GM23338 (cell line): ENCODE results near the gene OR8B8. TPM values are rescaled to one million over a fixed set of nuclear protein-coding genes. Genes with fewer than 3 reads are reported as not detected.

Experiments
- polyA plus RNA-seq: library from polyadenylated mRNA; unstranded; fragments of >200 nt; fragmentation: Nextera tagmentation; extraction: Ambion mirVana; gene quantifications from 2 replicates; pipeline ENCODE4 v1.2.1, GENCODE V29; 2016
- total RNA-seq: library from RNA; depleted of rRNA; stranded (reverse); fragments of >200 nt; shearing (Covaris generic); gene quantifications from 2 replicates; pipeline ENCODE4 v1.2.3, GENCODE V29; 2014; rRNA removed

The OR8B8 gene
- total and polyA plus RNA-seq, 2 experiments from 2014 or later: not detected

Other genes starting within 250 kb of the OR8B8 start
- gene OR8G1, start 204.6 kb downstream of the OR8B8 start, total RNA-seq: not detected in 2 replicates
- gene OR8G1, start 204.6 kb downstream of the OR8B8 start, polyA plus RNA-seq: not detected in 2 replicates
- not detected in 2 replicates for gene OR8G5, start 189.3 kb downstream of the OR8B8 start, total RNA-seq
- gene OR8G5, start 189.3 kb downstream of the OR8B8 start, polyA plus RNA-seq: not detected in 2 replicates
- gene OR8D1, start 131.7 kb downstream of the OR8B8 start, total RNA-seq: not detected in 2 replicates
- gene OR8D1, start 131.7 kb downstream of the OR8B8 start, polyA plus RNA-seq: not detected in 2 replicates
- not detected in 2 replicates for gene OR8D2, start 125.5 kb downstream of the OR8B8 start, total RNA-seq
- gene OR8D2, start 125.5 kb downstream of the OR8B8 start, polyA plus RNA-seq: not detected in 2 replicates
- not detected in 2 replicates for gene OR8B2, start 61.2 kb downstream of the OR8B8 start, total RNA-seq
- gene OR8B2, start 61.2 kb downstream of the OR8B8 start, polyA plus RNA-seq: not detected in 2 replicates
- gene OR8B3, start 46.7 kb downstream of the OR8B8 start, total RNA-seq: not detected in 2 replicates
- not detected in 2 replicates for gene OR8B3, start 46.7 kb downstream of the OR8B8 start, polyA plus RNA-seq
- gene OR8B4, start 20.8 kb downstream of the OR8B8 start, total RNA-seq: not detected in 2 replicates
- not detected in 2 replicates for gene OR8B4, start 20.8 kb downstream of the OR8B8 start, polyA plus RNA-seq
- gene OR8B12, start 98.0 kb upstream of the OR8B8 start, total RNA-seq: not detected in 2 replicates
- not detected in 2 replicates for gene OR8B12, start 98.0 kb upstream of the OR8B8 start, polyA plus RNA-seq
- not detected in 2 replicates for gene OR8A1, start 124.3 kb upstream of the OR8B8 start, total RNA-seq
- not detected in 2 replicates for gene OR8A1, start 124.3 kb upstream of the OR8B8 start, polyA plus RNA-seq
- gene PANX3, start 165.7 kb upstream of the OR8B8 start, total RNA-seq: not detected in 2 replicates
- gene PANX3, start 165.7 kb upstream of the OR8B8 start, polyA plus RNA-seq: not detected in 2 replicates
- gene TBRG1, start 177.2 kb upstream of the OR8B8 start, total RNA-seq: 20.7 and 24.8 TPM in 2 replicates
- 56.5 and 56.6 TPM in 2 replicates for gene TBRG1, start 177.2 kb upstream of the OR8B8 start, polyA plus RNA-seq
- 1.5 and 1.7 TPM in 2 replicates for gene SIAE, start 228.0 kb upstream of the OR8B8 start, total RNA-seq
- gene SIAE, start 228.0 kb upstream of the OR8B8 start, polyA plus RNA-seq: 0.85 and 1.1 TPM in 2 replicates
- 3.2 and 7.4 TPM in 2 replicates for gene SPA17, start 228.2 kb upstream of the OR8B8 start, total RNA-seq
- 14.9 and 18.6 TPM in 2 replicates for gene SPA17, start 228.2 kb upstream of the OR8B8 start, polyA plus RNA-seq